Activated CD4-positive, alpha-beta T cell treated with anti-CD3 and anti-CD28 coated beads for 36 hours (primary cell): ENCODE data around the gene KLC1. TPM values are rescaled to one million over a fixed set of nuclear protein-coding genes. Genes with fewer than 3 reads are reported as not detected.

ENCODE experiments used
- ATAC-seq: fragments of 200-7000 bp; cut with Tn5 transposase; one replicate; pipeline ENCODE4 v1.10.0; 2021; ENCODE audit warnings: mild to moderate bottlenecking, moderate library complexity
- CTCF ChIA-PET: fragments of 350-600 bp; sonication (Branson Sonifier 250); formaldehyde crosslinking; loops from one replicate; lab custom pipeline; 2021; ENCODE audit warnings: antibody characterized with exemption; lab: Charles Lee
- POLR2A ChIA-PET: fragments of 350-600 bp; sonication (Branson Sonifier 250); formaldehyde crosslinking; loops from one replicate; lab custom pipeline; 2021; ENCODE audit warnings: antibody characterized with exemption, inconsistent platforms; lab: Charles Lee
- DNase-seq: peaks from one replicate; pipeline ENCODE4 v3.0.0-alpha.2; 2020
- H3K27ac Mint-ChIP-seq: one replicate; pipeline ENCODE4 v1.8.0; 2021; ENCODE audit warnings: mixed read lengths
- H3K27me3 Mint-ChIP-seq: one replicate; pipeline ENCODE4 v1.8.0; 2021; ENCODE audit warnings: mixed read lengths
- H3K36me3 Mint-ChIP-seq: one replicate; pipeline ENCODE4 v1.8.0; 2021; ENCODE audit warnings: low read depth, mixed read lengths
- H3K4me1 Mint-ChIP-seq: one replicate; pipeline ENCODE4 v1.8.0; 2021; ENCODE audit warnings: mixed read lengths
- H3K4me3 Mint-ChIP-seq: one replicate; pipeline ENCODE4 v1.8.0; 2021; ENCODE audit warnings: mild to moderate bottlenecking, moderate library complexity, mixed read lengths
- H3K9me3 Mint-ChIP-seq: one replicate; pipeline ENCODE4 v1.8.0; 2021; ENCODE audit warnings: low read depth, mixed read lengths
- intact Hi-C, 2 experiments: fragments of 100-400 bp; cut with DNase I in 1 of 2; cut with micrococcal nuclease in 1 of 2; formaldehyde crosslinking; loops; one replicate each; pipeline versions ENCODE4 v1.14.2 to v1.15.1; 2022 to 2024; cut with DNase I, micrococcal nuclease
- total RNA-seq, 2 experiments: library from RNA; stranded (reverse); gene quantifications; one replicate each; pipeline ENCODE4 v1.2.3, GENCODE V29; 2021

KLC1 gene
- total RNA-seq, 2 experiments from 2014 or later: 97.4 to 113 TPM

GRCh38 chr14:103692871-103693270 is 63.9 kb downstream of the KLC1 start:
- DNase-seq (no peak), ATAC-seq (no peak)
- no peaks in the 10 kb centered on the region for H3K4me1 Mint-ChIP-seq
- no peak overlapping the region for H3K27ac Mint-ChIP-seq
- H3K27me3 Mint-ChIP-seq: no peaks in the 10 kb centered on the region
- H3K36me3 Mint-ChIP-seq: peaks cover 11% of the 10 kb centered on the region
- POLR2A ChIA-PET: no interaction called here
- H3K9me3 Mint-ChIP-seq: no peaks in the 10 kb centered on the region
- no peak overlapping the region for H3K4me3 Mint-ChIP-seq
- CTCF ChIA-PET: interaction anchor here (0.7 to 2.8 kb wide), 2 partner anchors 10 to 13 kb away, joined by 3 to 12 read pairs; no protein-coding TSS in a partner anchor
- intact Hi-C loops: loop anchor here in 1 of 2 experiments (5.0 kb wide), 1 partner anchor 81 kb away; no protein-coding TSS in a partner anchor

GRCh38 chr14:103693515-103693914 is 64.5 kb downstream of the KLC1 start:
- no peak overlapping the region for H3K4me3 Mint-ChIP-seq
- H3K4me1 Mint-ChIP-seq: no peaks in the 10 kb centered on the region
- DNase-seq (no peak), ATAC-seq (no peak)
- no peak overlapping the region for H3K27ac Mint-ChIP-seq
- ChIA-PET POLR2A (interaction anchor here (0.7 kb wide), 1 partner anchor 48 kb away, joined by 9 read pairs; no protein-coding TSS in a partner anchor), CTCF (interaction anchor here (0.7 to 2.8 kb wide), 2 partner anchors 9 to 13 kb away, joined by 3 to 12 read pairs; no protein-coding TSS in a partner anchor)
- H3K27me3 Mint-ChIP-seq: no peaks in the 10 kb centered on the region
- intact Hi-C loops: loop anchor here in 1 of 2 experiments (5.0 kb wide), 1 partner anchor 81 kb away; no protein-coding TSS in a partner anchor
- peaks cover 11% of the 10 kb centered on the region for H3K36me3 Mint-ChIP-seq
- H3K9me3 Mint-ChIP-seq: no peaks in the 10 kb centered on the region

DNA sequence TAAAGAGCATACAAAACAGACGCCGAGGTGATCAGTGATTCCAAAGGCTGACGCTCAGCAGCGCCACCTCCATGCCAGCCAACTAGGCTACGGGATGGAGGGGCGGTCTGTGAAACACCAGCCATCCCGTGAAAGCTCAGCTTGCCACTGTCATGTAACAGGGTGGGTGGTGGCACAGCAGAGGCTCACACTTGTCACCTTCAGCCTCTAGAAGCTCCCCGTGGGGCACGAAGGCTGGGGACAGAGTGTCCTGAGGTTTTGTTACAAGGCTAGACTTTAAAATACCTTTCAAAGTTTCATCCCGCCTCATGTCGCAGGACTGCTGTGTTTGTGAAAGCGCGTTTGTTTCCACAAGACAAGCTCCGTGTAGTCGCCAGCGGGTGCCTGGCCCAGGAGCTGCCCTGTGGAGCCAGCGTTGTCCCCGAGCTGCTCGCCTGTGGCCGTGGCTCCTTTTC is 65.6 kb downstream of the KLC1 start:
- DNase-seq (no peak), ATAC-seq (no peak)
- Mint-ChIP-seq H3K27ac (no peak overlapping the region), H3K27me3 (no peaks in the 10 kb centered on the region), H3K9me3 (no peaks in the 10 kb centered on the region), H3K4me1 (no peaks in the 10 kb centered on the region), H3K4me3 (no peak overlapping the region), H3K36me3 (peaks cover 7% of the 10 kb centered on the region)
- intact Hi-C loops: loop anchor here in 1 of 2 experiments (5.0 kb wide), 1 partner anchor 82 kb away; no protein-coding TSS in a partner anchor
- CTCF ChIA-PET: interaction anchor here (2.8 kb wide), 1 partner anchor 14 kb away, joined by 12 read pairs; no protein-coding TSS in a partner anchor
- POLR2A ChIA-PET: no interaction called here

GRCh38 chr14:103695296-103696069 is 66.5 kb downstream of the KLC1 start:
- Mint-ChIP-seq H3K4me1 (no peaks in the 10 kb centered on the region), H3K27me3 (no peaks in the 10 kb centered on the region), H3K36me3 (peaks cover 5% of the 10 kb centered on the region), H3K9me3 (no peaks in the 10 kb centered on the region), H3K27ac (no peak overlapping the region), H3K4me3 (no peak overlapping the region)
- no peak for ATAC-seq
- ChIA-PET CTCF (interaction anchor here (2.8 kb wide), 1 partner anchor 15 kb away, joined by 12 read pairs; no protein-coding TSS in a partner anchor), POLR2A (interaction anchor here (0.6 kb wide), 1 partner anchor 9 kb away, joined by 3 read pairs; no protein-coding TSS in a partner anchor)
- intact Hi-C loops: no loop called here
- no peak for DNase-seq

GRCh38 chr14:103696070-103696402 is 67.0 kb downstream of the KLC1 start:
- H3K36me3 Mint-ChIP-seq: peaks cover 5% of the 10 kb centered on the region
- no peak overlapping the region for H3K27ac Mint-ChIP-seq
- intact Hi-C loops: no loop called here
- no peaks in the 10 kb centered on the region for H3K9me3 Mint-ChIP-seq
- no peak overlapping the region for H3K4me3 Mint-ChIP-seq
- no peaks in the 10 kb centered on the region for H3K4me1 Mint-ChIP-seq
- POLR2A ChIA-PET: interaction anchor here (0.6 kb wide), 1 partner anchor 9 kb away, joined by 3 read pairs; no protein-coding TSS in a partner anchor
- CTCF ChIA-PET: no interaction called here
- ATAC-seq: no peak
- no peak for DNase-seq
- no peaks in the 10 kb centered on the region for H3K27me3 Mint-ChIP-seq

DNA sequence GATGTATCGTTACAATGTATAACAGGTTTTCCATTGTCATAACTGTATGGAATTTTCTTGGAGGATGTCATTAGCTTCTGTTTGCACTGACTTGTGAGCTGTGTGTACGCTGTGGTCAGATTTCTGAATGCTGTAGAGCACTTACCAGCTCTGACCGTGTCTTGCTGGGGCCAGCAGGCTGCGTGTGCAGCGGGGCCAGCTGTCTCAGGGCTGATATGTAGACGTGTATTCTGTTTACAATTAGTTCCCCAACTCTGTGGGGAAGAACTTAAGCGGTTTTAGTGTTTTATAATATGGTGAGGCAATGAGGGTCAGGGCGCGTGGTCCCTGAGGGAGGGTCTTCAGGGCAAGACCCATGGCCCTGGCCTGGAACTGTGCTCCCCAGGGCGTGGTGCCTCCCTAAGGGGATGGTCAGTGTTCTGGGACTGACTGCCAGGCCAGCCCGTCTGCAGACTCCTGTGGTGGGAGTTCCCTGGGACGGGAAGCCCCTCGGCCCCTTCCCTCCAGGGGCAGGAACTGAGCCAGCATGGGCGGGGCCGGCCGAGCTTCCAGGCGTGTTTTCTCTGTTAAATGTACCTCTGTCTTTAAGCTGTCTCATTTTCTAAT is 67.6 kb downstream of the KLC1 start:
- no peaks in the 10 kb centered on the region for H3K4me1 Mint-ChIP-seq
- intact Hi-C loops: no loop called here
- H3K27me3 Mint-ChIP-seq: no peaks in the 10 kb centered on the region
- no peaks in the 10 kb centered on the region for H3K9me3 Mint-ChIP-seq
- ChIA-PET POLR2A (no interaction called here), CTCF (no interaction called here)
- H3K36me3 Mint-ChIP-seq: peaks cover 5% of the 10 kb centered on the region
- DNase-seq: no peak
- ATAC-seq: no peak
- no peak overlapping the region for H3K27ac Mint-ChIP-seq
- no peak overlapping the region for H3K4me3 Mint-ChIP-seq

DNA sequence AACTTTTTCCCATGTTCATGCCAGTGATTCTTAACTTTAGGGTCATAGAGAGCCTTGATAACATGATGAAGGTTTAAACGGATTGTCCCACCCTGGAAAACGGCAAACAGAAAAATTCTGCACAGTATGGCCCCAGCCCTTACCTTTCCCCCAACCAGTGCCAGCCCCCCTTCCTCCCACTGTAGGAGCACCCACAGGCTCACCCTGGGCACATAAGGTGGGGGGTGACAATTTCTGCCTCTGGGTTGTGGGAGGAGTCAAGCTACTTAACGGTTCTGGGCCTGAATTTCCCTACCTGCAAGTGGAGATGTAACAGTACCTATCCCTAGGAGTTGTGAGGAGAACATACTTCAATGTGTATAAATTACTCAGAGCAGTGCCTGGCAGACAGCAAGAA is 68.2 kb downstream of the KLC1 start:
- Mint-ChIP-seq H3K27me3 (no peaks in the 10 kb centered on the region), H3K36me3 (peaks cover 6% of the 10 kb centered on the region), H3K4me3 (no peak overlapping the region), H3K9me3 (no peaks in the 10 kb centered on the region), H3K4me1 (no peaks in the 10 kb centered on the region), H3K27ac (no peak overlapping the region)
- POLR2A ChIA-PET: interaction anchor here (0.7 kb wide), 1 partner anchor 17 kb away, joined by 3 read pairs; no protein-coding TSS in a partner anchor
- DNase-seq (no peak), ATAC-seq (no peak)
- intact Hi-C loops: no loop called here
- CTCF ChIA-PET: no interaction called here

DNA sequence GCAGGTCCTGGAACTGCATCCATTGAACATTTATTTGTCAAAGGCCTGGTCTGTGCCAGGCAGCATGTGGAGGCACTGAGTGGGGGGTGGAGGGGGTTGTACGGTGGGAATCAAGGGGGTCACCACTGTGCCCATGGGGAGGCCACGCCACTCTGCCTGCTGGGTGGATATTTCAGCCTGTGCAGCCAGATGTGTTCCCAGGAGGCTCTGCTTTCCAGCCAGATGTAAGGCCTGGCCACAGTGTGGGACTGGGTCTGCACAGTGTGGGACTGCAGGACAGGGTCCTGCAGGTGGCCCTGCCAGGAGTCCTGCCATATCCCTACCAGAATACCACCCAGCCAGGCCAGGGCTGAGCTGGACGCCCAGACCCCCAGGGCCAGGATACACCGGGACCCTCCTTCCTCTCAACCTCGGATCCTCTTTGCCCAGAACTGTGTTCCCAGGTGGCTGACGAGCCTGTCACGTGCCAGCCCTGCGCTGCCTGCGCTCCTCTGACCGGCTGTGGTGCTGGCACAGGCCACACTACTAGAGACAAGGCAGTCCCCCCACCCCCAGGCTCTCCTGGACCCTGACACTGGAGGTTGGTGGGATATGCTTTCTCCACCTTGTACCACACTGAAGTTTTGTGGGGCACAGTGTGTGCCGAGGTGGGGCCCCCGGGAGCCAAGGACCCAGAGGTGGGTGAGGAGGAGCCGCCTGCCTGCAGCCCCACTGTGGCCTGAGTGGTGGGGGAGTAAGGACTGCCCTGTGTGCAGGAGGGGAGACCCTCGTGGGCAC is 68.8 kb downstream of the KLC1 start:
- CTCF ChIA-PET: no interaction called here
- no peak overlapping the region for H3K4me3 Mint-ChIP-seq
- H3K27ac Mint-ChIP-seq: no peak overlapping the region

GRCh38 chr14:103698380-103699260 is 69.6 kb downstream of the KLC1 start:
- Mint-ChIP-seq H3K36me3 (peaks cover 11% of the 10 kb centered on the region), H3K9me3 (no peaks in the 10 kb centered on the region), H3K4me1 (no peaks in the 10 kb centered on the region), H3K27me3 (no peaks in the 10 kb centered on the region), H3K27ac (no peak overlapping the region), H3K4me3 (no peak overlapping the region)
- DNase-seq: no peak
- ChIA-PET CTCF (no interaction called here), POLR2A (no interaction called here)
- intact Hi-C loops: no loop called here
- no peak for ATAC-seq

More for the DNA sequence above, 68.8 kb downstream of the KLC1 start:
- ATAC-seq (no peak), DNase-seq (no peak)
- peaks cover 10% of the 10 kb centered on the region for H3K36me3 Mint-ChIP-seq
- POLR2A ChIA-PET: interaction anchor here (0.7 kb wide), 1 partner anchor 17 kb away, joined by 3 read pairs; no protein-coding TSS in a partner anchor
- H3K27me3 Mint-ChIP-seq: no peaks in the 10 kb centered on the region
- intact Hi-C loops: no loop called here
- H3K9me3 Mint-ChIP-seq: no peaks in the 10 kb centered on the region
- H3K4me1 Mint-ChIP-seq: no peaks in the 10 kb centered on the region

GRCh38 chr14:103699261-103699661 is 70.2 kb downstream of the KLC1 start:
- POLR2A ChIA-PET: no interaction called here
- no peaks in the 10 kb centered on the region for H3K27me3 Mint-ChIP-seq

More at GRCh38 chr14:103699261-103699661, 70.2 kb downstream of the KLC1 start:
- ATAC-seq: no peak
- no peak overlapping the region for H3K27ac Mint-ChIP-seq
- DNase-seq: no peak
- no peaks in the 10 kb centered on the region for H3K4me1 Mint-ChIP-seq
- CTCF ChIA-PET: no interaction called here
- no peaks in the 10 kb centered on the region for H3K9me3 Mint-ChIP-seq
- peaks cover 13% of the 10 kb centered on the region for H3K36me3 Mint-ChIP-seq
- H3K4me3 Mint-ChIP-seq: no peak overlapping the region
- intact Hi-C loops: no loop called here
